Endothelial cell (in vitro differentiated cells): ENCODE measurements around the gene EIF4E2. TPM values are rescaled to one million over a fixed set of nuclear protein-coding genes. Genes with fewer than 3 reads are reported as not detected.
"Not testable (repeated sequence)": the region's sequence is repeated elsewhere in the genome, so short reads cannot be mapped to it uniquely, and the experiment has no call there.

ENCODE experiments used
- DNase-seq: peaks from one replicate; pipeline ENCODE4 v3.0.0; 2021; ENCODE audit warnings: low spot score
- H3K27ac Mint-ChIP-seq: one replicate; pipeline ENCODE4 v1.8.0; 2021; ENCODE audit warnings: mixed read lengths, inconsistent platforms; ENCODE audit not compliant: unreplicated experiment
- H3K27me3 Mint-ChIP-seq: one replicate; pipeline ENCODE4 v1.8.0; 2021; ENCODE audit warnings: mild to moderate bottlenecking, moderate library complexity, mixed read lengths, inconsistent platforms; ENCODE audit not compliant: unreplicated experiment
- H3K36me3 Mint-ChIP-seq: one replicate; pipeline ENCODE4 v1.8.0; 2021; ENCODE audit warnings: mild to moderate bottlenecking, low read depth, mixed read lengths, inconsistent platforms; ENCODE audit not compliant: unreplicated experiment
- H3K4me1 Mint-ChIP-seq: one replicate; pipeline ENCODE4 v1.8.0; 2021; ENCODE audit warnings: mild to moderate bottlenecking, mixed read lengths, inconsistent platforms; ENCODE audit not compliant: unreplicated experiment
- H3K4me3 Mint-ChIP-seq: one replicate; pipeline ENCODE4 v1.8.0; 2021; ENCODE audit warnings: mild to moderate bottlenecking, mixed read lengths, inconsistent platforms; ENCODE audit not compliant: unreplicated experiment
- H3K9me3 Mint-ChIP-seq: one replicate; pipeline ENCODE4 v1.8.0; 2021; ENCODE audit warnings: mixed read lengths, inconsistent platforms; ENCODE audit not compliant: unreplicated experiment
- total RNA-seq: library from RNA; stranded (reverse); fragmentation: NEBNext Ultra II Directional; extraction: Animal tissue kit (Norgen Biotek cat#: 25700); gene quantifications from one replicate; pipeline ENCODE4 v1.2.1, GENCODE V29; 2021; ENCODE audit not compliant: unreplicated experiment
- TF ChIP-seq, protein P1 (sequence below): fragments of 200-600 bp; sonication (generic); IDR thresholded peaks from one replicate; pipeline ENCODE4 v1.5.0; 2021; ENCODE audit warnings: antibody characterized with exemption; ENCODE audit not compliant: unreplicated experiment

Gene EIF4E2
- total RNA-seq, 1 donor from 2014 or later, result 94.8 TPM

DNA sequence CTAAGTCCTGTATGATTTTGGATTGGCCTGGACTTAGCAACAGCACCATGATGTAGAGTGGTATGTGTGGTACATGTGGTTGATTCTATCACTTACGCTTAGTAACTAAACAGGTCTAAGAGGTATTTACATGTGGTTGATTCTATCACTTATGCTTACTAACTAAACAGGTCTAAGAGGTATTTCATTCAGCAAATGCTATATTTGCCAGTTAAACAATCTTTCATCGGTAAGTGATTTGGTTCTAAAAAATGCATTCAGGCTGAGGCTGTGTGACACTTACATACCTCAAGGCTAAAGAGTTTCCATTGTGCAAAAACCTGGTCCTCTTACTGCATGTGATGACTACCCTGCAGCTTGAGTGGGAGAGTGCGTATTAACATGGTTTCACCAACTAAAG is 13.1 kb downstream of the EIF4E2 start:
- TF ChIP-seq, protein P1, sequence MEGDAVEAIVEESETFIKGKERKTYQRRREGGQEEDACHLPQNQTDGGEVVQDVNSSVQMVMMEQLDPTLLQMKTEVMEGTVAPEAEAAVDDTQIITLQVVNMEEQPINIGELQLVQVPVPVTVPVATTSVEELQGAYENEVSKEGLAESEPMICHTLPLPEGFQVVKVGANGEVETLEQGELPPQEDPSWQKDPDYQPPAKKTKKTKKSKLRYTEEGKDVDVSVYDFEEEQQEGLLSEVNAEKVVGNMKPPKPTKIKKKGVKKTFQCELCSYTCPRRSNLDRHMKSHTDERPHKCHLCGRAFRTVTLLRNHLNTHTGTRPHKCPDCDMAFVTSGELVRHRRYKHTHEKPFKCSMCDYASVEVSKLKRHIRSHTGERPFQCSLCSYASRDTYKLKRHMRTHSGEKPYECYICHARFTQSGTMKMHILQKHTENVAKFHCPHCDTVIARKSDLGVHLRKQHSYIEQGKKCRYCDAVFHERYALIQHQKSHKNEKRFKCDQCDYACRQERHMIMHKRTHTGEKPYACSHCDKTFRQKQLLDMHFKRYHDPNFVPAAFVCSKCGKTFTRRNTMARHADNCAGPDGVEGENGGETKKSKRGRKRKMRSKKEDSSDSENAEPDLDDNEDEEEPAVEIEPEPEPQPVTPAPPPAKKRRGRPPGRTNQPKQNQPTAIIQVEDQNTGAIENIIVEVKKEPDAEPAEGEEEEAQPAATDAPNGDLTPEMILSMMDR, result no peak
- no peak for DNase-seq
- Mint-ChIP-seq H3K4me3 (no peak overlapping the region), H3K27me3 (no peaks in the 10 kb centered on the region), H3K4me1 (no peaks in the 10 kb centered on the region), H3K27ac (no peak overlapping the region), H3K9me3 (no peaks in the 10 kb centered on the region), H3K36me3 (peaks cover 55% of the 10 kb centered on the region)

DNA sequence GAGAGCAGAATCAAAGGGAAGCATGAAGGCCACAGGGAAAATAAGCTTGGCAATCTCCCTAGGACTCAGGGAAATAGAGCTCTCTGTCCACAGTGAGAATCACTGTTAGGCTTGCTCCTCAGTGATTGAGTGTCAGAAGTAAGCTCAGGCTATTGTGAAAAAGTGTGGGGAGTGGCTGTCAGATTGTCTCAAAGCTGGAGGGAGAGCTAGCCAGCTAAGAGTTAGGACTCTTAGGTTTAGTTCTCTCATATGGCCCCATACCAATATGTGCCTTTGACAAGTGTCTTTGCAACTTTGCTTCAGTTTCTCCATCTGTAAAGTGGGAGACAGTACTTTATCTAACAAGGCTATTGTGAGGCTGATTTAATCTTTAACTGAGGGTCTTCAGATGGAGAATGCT is 17.2 kb downstream of the EIF4E2 start:
- Mint-ChIP-seq H3K9me3 (no peaks in the 10 kb centered on the region), H3K4me1 (no peaks in the 10 kb centered on the region)

DNA sequence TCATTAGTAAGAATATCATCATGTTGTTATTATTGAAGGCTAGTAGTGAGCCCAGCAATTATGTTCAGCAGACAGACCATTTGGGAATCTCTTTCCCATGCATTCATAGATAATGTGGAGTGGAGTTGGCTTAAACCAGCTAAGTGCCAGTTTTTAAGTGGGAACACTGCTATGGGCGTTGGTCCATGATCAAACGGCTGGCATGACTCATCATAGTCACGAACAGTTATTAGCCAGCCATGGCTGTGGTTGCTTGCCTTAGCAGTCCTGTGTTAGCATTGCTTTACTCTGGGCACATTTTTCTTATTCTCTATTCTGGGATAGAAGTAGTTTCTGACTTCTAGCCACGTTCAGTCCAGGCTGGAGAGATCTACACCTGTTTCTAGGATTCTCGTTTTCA is 17.7 kb downstream of the EIF4E2 start:
- H3K27ac Mint-ChIP-seq, result peak overlapping the region; percentile 4

More for the DNA sequence above, 17.2 kb downstream of the EIF4E2 start:
- Mint-ChIP-seq H3K36me3 (peaks cover 61% of the 10 kb centered on the region), H3K4me3 (peak overlapping the region; percentile 29), H3K27ac (peak overlapping the region; percentile 4), H3K27me3 (peaks cover 4% of the 10 kb centered on the region)
- DNase-seq, result no peak
- TF ChIP-seq, protein P1, result no peak

DNA sequence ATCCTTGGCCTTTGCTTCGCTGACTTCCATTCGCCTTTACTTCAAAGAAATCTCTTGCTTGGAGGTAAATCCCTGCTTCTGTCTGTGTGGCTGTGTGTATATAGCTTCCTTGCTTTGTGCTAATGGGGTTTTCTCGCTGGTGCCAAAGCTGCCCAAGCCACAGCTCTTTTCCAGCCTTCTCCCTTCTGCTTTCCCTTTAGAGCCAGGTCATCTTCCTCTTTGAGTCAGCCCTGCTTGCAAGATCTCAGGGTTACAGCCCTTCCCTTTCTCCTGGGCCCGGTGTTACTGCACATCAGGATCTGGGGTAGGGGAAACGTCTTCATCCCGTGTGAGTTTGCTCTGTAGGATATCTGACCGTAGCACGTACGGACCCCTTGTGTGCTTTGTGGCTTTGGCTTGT is 19.1 kb downstream of the EIF4E2 start:
- H3K36me3 Mint-ChIP-seq, result peaks cover 65% of the 10 kb centered on the region
- H3K27ac Mint-ChIP-seq, result no peak overlapping the region
- DNase-seq, result no peak
- TF ChIP-seq, protein P1, result no peak
- H3K4me1 Mint-ChIP-seq, result no peaks in the 10 kb centered on the region
- no peaks in the 10 kb centered on the region for H3K9me3 Mint-ChIP-seq
- peak overlapping the region; percentile 48 for H3K4me3 Mint-ChIP-seq
- peaks cover 4% of the 10 kb centered on the region for H3K27me3 Mint-ChIP-seq

More for the DNA sequence above, 17.7 kb downstream of the EIF4E2 start:
- Mint-ChIP-seq H3K4me3 (peak overlapping the region; percentile 16), H3K4me1 (no peaks in the 10 kb centered on the region), H3K27me3 (peaks cover 4% of the 10 kb centered on the region), H3K36me3 (peaks cover 63% of the 10 kb centered on the region), H3K9me3 (no peaks in the 10 kb centered on the region)
- TF ChIP-seq, protein P1, result no peak
- DNase-seq, result no peak

DNA sequence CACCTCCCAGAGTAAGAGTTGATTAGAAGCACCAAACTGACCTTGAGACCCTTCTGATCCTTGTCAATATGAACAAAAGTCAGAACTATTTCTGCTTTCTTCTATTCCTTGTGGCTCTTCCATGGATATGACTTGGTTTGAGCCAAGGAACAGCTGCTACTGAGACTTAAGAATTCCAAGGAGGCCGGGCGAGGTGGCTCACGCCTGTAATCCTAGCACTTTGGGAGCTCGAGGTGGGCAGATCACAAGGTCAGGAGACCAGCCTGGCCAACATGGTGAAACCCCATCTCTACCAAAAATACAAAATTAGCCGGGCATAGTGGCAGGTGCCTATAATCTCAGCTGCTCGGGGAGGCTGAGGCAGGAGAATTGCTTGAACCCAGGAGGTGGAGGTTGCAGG is 20.0 kb downstream of the EIF4E2 start:
- H3K4me3 Mint-ChIP-seq, H3K9me3 Mint-ChIP-seq, DNase-seq, H3K27ac Mint-ChIP-seq, H3K4me1 Mint-ChIP-seq, H3K27me3 Mint-ChIP-seq: not testable (repeated sequence)
- H3K36me3 Mint-ChIP-seq, result peaks cover 56% of the 10 kb centered on the region
